Body of pancreas (tissue), 4 donors: ENCODE data around the gene IFNLR1. TPM values are rescaled to one million over a fixed set of nuclear protein-coding genes. Genes with fewer than 3 reads are reported as not detected.

Source experiments
- ATAC-seq: fragments of 150-250 bp; one replicate; pipeline ENCODE4 v1.9.1; 2016
- DNase-seq, 4 donors: peaks; one replicate each; pipeline ENCODE4 v3.0.0-alpha.2; 2019
- H3K27ac ChIP-seq, 4 donors: fragments of 200-600 bp; sonication (generic); 1 replicate in 3 of 4; 2 replicates in 1 of 4; pipeline versions ENCODE4 v1.5.1 to v1.6.1; 2016 to 2019; ENCODE audit warnings: mild to moderate bottlenecking in 1 of 4, mixed read lengths in 1 of 4, moderate library complexity in 1 of 4
- H3K27me3 ChIP-seq, 2 donors: fragments of 200-600 bp; sonication (generic); one replicate each; pipeline ENCODE4 v1.6.0; 2016; ENCODE audit warnings: mild to moderate bottlenecking in 1 of 2
- H3K36me3 ChIP-seq, 2 donors: fragments of 200-600 bp; sonication (generic); replicated peaks in 1 of 2; 2 replicates each; pipeline ENCODE4 v1.5.1; 2016; ENCODE audit warnings: low read depth in 2 of 2; ENCODE audit not compliant: insufficient read depth in 1 of 2
- H3K4me1 ChIP-seq: fragments of 200-600 bp; sonication (generic); one replicate; pipeline ENCODE4 v1.6.0; 2016
- H3K4me3 ChIP-seq, 2 donors: fragments of 200-600 bp; sonication (generic); 1 replicate in 1 of 2; 2 replicates in 1 of 2; pipeline ENCODE4 v1.5.1; 2016 to 2019
- H3K9me3 ChIP-seq, 3 donors: fragments of 200-600 bp; sonication (generic); 1 replicate in 2 of 3; 2 replicates in 1 of 3; pipeline ENCODE4 v1.5.1; 2016
- POLR2A ChIP-seq, 3 donors: fragments of 450-650 bp; IDR thresholded peaks; one replicate each; pipeline ENCODE4 v1.6.1; 2016; ENCODE audit warnings: antibody characterized with exemption in 3 of 3, mild to moderate bottlenecking in 2 of 3
- WGBS, 2 donors: methylation state at CpG; one replicate each; pipeline ENCODE4 v1.1.5; 2017; 5-methylcytosine and 5-hydroxymethylcytosine counted together
- intact Hi-C: fragments of 100-400 bp; cut with DNase I; formaldehyde crosslinking; loops from one replicate; pipeline ENCODE4 v1.15.1; 2023
- total RNA-seq, 2 donors: library from RNA; depleted of rRNA; stranded (reverse); fragments of >200 nt; gene quantifications; one replicate each; pipeline ENCODE4 v1.1.0, GENCODE V29; 2016
- TF ChIP-seq, protein P1 (sequence below), 7 experiments: fragments of 450-650 bp in 4 of 7; fragments of 200-600 bp in 3 of 7; sonication (generic) in 3 of 7; IDR thresholded peaks; one replicate each; pipeline ENCODE4 v1.5.1; 2016 to 2019; ENCODE audit warnings: antibody characterized with exemption in 7 of 7

Gene IFNLR1
- total RNA-seq, 2 donors from 2014 or later, result 4.6 to 5.4 TPM

DNA sequence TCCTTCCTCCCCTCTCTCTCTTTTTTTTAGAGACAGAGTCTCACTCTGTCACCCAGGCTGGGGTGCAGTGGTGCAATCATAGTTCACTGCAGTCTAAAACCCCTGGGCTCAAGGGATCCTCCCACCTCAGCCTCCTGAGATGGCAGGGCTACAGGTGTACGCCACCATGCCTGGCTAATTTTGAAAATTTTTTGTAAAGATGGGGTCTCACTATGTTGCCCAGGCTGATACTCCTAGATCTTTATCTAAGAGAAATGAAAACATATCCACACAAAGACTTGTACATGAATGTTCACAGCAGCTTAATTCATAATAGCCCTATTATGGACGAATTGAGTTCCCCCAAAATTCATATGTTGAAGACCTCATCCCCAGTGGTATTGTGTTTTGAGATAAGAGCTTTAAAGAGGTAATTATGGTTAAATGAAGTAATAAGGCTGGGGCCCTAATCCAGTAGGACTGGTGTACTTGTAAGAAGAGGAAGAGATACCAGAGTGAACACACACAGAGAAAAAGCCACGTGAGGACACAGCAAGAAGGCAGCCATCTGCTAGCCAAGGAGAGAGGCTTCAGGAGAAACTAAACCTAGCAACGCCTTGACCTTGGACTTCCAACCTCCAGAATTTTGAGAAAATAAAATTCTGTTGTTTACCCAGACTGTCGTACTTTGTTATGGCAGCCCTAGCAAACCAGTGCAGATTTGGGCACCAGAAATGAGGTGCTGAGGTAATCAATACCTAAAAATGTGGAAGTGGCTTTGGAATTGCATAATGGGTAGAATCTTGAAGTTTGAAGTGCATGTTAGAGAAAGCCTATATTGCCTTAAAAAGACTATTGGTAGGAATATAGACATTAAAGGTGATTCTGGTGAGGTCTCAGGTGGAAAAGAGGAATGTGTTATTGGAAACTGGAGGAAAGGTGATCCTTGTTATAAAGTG lies 13.2 kb downstream of the IFNLR1 start:
- no peak overlapping the region for H3K4me3 ChIP-seq
- WGBS, 2 donors, result 57 to 62% methylated on average over 5 of the region's 5 CpGs
- peaks cover 6% of the 10 kb centered on the region for H3K4me1 ChIP-seq
- ATAC-seq (no peak), DNase-seq (no peak)
- H3K27me3 ChIP-seq, result no peaks in the 10 kb centered on the region
- no peaks in the 10 kb centered on the region for H3K9me3 ChIP-seq
- H3K27ac ChIP-seq, result no peak overlapping the region
- H3K36me3 ChIP-seq, result peaks cover 0 to 2% of the 10 kb centered on the region in 2 donors
- TF ChIP-seq POLR2A (IDR thresholded peaks at IDR 0.05), result no peak
- TF ChIP-seq, protein P1, sequence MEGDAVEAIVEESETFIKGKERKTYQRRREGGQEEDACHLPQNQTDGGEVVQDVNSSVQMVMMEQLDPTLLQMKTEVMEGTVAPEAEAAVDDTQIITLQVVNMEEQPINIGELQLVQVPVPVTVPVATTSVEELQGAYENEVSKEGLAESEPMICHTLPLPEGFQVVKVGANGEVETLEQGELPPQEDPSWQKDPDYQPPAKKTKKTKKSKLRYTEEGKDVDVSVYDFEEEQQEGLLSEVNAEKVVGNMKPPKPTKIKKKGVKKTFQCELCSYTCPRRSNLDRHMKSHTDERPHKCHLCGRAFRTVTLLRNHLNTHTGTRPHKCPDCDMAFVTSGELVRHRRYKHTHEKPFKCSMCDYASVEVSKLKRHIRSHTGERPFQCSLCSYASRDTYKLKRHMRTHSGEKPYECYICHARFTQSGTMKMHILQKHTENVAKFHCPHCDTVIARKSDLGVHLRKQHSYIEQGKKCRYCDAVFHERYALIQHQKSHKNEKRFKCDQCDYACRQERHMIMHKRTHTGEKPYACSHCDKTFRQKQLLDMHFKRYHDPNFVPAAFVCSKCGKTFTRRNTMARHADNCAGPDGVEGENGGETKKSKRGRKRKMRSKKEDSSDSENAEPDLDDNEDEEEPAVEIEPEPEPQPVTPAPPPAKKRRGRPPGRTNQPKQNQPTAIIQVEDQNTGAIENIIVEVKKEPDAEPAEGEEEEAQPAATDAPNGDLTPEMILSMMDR (IDR thresholded peaks at IDR 0.05), result no peak
- intact Hi-C loops, result no loop called here

DNA sequence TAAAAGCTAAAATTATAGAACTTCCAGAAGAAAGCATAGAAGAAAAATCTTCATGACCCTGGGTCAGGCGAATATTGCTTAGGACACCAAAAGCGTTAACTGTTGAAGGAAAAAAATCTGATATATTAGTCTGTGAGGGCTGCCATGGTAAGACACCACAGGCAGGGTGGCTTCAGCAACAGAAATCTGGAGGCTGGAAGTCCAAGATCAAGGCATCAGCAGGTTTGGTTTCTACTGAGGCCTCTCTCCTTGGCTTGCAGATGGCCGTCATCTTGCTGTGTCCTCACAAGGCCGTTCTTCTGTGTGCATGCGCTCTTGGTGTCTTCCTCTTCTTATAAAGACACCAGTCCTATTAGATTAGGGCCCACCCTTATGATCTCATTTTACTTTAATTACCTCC lies 14.5 kb downstream of the IFNLR1 start:
- no peak for DNase-seq
- WGBS, 2 donors, result 94 to 97% methylated on average over 5 of the region's 5 CpGs
- intact Hi-C loops, result no loop called here

DNA sequence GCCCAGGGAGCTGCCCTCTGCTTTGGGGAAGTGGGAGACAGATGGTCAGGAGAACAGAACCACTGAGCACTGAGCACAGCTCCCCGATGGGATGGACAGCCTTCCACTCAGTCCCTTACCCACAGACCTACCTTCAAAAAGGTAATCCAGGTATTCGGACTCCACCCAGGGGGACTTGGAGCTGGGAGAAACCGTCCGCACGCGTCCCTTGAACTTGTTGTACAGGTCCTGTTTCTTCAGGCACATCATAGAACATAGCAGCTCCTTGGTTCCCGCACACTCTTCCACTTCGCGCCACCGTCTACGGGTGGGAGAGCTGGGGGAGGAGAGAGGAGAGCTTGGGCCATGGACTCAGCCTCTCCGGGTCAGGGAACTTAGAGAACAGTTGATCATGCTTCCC lies 17.8 kb downstream of the IFNLR1 start:
- peaks cover 5% of the 10 kb centered on the region for H3K4me1 ChIP-seq
- no peak overlapping the region for H3K27ac ChIP-seq
- no peak for DNase-seq
- ATAC-seq, result no peak
- TF ChIP-seq, protein P1 (IDR thresholded peaks at IDR 0.05), result no peak
- no peak for TF ChIP-seq POLR2A (IDR thresholded peaks at IDR 0.05)
- H3K36me3 ChIP-seq, result peaks cover 0 to 3% of the 10 kb centered on the region in 2 donors
- no peaks in the 10 kb centered on the region for H3K27me3 ChIP-seq
- no peaks in the 10 kb centered on the region for H3K9me3 ChIP-seq
- 96% methylated on average over 9 to 12 of the region's 12 CpGs for WGBS, 2 donors
- intact Hi-C loops, result no loop called here
- no peak overlapping the region for H3K4me3 ChIP-seq

More for the DNA sequence above, 14.5 kb downstream of the IFNLR1 start:
- ATAC-seq, result no peak
- Histone ChIP-seq H3K9me3 (no peaks in the 10 kb centered on the region), H3K4me1 (peaks cover 5% of the 10 kb centered on the region), H3K27me3 (no peaks in the 10 kb centered on the region), H3K36me3 (peaks cover 0 to 1% of the 10 kb centered on the region in 2 donors), H3K27ac (no peak overlapping the region), H3K4me3 (no peak overlapping the region)
- TF ChIP-seq, protein P1 (IDR thresholded peaks at IDR 0.05), result no peak
- TF ChIP-seq POLR2A (IDR thresholded peaks at IDR 0.05), result no peak

DNA sequence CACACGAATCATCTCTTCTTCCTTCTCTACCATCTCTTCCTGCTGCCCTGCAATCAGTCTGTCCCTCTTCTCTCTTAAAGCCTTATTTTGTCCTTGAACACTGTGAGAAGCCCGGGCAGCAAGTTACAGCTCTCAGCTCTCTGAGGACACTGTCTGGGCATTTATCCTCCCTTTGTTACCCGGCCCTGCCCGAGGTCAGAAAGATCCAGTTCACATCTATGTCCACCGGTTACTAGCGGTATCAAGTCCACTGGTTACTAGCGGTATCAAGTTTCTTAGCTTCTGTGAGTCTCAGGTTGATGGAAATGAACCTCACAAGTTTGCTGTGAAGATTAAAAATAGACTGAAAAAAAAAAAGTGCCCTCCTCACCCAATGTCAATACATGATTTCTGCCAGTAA lies 18.8 kb downstream of the IFNLR1 start:
- ATAC-seq (no peak), DNase-seq (no peak)
- Histone ChIP-seq H3K27me3 (no peaks in the 10 kb centered on the region), H3K9me3 (no peaks in the 10 kb centered on the region), H3K4me1 (no peaks in the 10 kb centered on the region), H3K36me3 (peaks cover 0 to 3% of the 10 kb centered on the region in 2 donors), H3K27ac (no peak overlapping the region), H3K4me3 (no peak overlapping the region)
- TF ChIP-seq POLR2A (IDR thresholded peaks at IDR 0.05), result no peak
- TF ChIP-seq, protein P1 (IDR thresholded peaks at IDR 0.05), result no peak
- WGBS, 2 donors, result 82 to 89% methylated on average over 7 of the region's 7 CpGs
- intact Hi-C loops, result no loop called here
